ENCODE data around the gene IMMP2L.

- no peak for TF ChIP-seq CTCF (IDR thresholded peaks at IDR 0.05)
- TF ChIP-seq POLR2AphosphoS5 (IDR thresholded peaks at IDR 0.05) = no peak
- TF ChIP-seq EP300 (IDR thresholded peaks at IDR 0.05) = no peak
These were observed 475.8 kb downstream of the IMMP2L start for GRCh38 chr7:111086532-111086931.
